Testis (tissue), 2 donors: Measurements from ENCODE around the gene IL31RA.

Experiments used
- POLR2A ChIP-seq: fragments of 450-650 bp; IDR thresholded peaks from one replicate; pipeline ENCODE4 v1.6.1; 2017; ENCODE audit warnings: antibody characterized with exemption, mild to moderate bottlenecking, moderate library complexity
- TF ChIP-seq, protein P1 (sequence below), 3 experiments: fragments of 450-650 bp in 2 of 3; fragments of 200-600 bp in 1 of 3; sonication (generic) in 1 of 3; IDR thresholded peaks; one replicate each; pipeline ENCODE4 v1.5.1; 2016 to 2019; ENCODE audit warnings: antibody characterized with exemption in 3 of 3, mild to moderate bottlenecking in 2 of 3, moderate library complexity in 1 of 3

DNA sequence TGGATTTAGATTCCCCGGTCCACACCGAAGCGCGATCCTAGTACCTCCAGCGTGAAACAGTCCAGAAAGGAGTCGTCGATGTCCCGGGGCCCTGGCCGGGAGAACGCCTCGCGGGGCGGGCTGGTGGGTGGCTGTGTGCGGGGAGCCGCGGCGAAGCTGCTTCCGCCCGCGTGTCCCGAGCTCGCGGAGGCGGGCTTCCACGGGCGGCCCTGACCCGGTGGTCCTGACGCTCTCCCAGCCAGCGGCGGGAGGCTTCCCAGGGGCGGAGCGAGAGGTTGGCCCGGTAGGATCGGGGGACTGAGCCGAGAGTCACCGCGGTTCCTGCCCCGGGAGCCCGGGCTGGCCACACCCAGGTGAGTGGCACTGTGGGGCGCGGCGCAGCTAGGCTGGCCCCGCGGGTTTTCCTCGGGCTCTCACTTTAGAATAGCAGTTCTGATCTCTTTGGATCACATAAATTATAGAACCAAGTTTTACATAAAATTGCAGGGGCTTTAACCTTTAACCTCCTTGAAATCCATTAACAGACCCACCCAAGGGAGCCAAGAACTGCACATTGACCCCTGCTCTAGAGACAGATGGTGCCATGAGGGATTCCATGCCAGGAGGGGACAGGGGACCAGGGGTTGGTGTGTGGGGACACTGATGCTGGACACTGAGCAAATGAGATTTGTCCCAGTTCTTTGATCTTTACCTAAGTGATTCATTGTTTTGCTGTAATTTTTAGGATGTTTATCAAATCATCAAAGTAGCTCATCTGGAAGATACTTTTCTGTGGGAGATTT lies 29.2 kb upstream of the IL31RA start:
- TF ChIP-seq, protein P1, sequence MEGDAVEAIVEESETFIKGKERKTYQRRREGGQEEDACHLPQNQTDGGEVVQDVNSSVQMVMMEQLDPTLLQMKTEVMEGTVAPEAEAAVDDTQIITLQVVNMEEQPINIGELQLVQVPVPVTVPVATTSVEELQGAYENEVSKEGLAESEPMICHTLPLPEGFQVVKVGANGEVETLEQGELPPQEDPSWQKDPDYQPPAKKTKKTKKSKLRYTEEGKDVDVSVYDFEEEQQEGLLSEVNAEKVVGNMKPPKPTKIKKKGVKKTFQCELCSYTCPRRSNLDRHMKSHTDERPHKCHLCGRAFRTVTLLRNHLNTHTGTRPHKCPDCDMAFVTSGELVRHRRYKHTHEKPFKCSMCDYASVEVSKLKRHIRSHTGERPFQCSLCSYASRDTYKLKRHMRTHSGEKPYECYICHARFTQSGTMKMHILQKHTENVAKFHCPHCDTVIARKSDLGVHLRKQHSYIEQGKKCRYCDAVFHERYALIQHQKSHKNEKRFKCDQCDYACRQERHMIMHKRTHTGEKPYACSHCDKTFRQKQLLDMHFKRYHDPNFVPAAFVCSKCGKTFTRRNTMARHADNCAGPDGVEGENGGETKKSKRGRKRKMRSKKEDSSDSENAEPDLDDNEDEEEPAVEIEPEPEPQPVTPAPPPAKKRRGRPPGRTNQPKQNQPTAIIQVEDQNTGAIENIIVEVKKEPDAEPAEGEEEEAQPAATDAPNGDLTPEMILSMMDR (IDR thresholded peaks at IDR 0.05), result no peak
- TF ChIP-seq POLR2A, result no peak
